K562 (cell line): Measurements from ENCODE around the gene PTPN1. TPM values are rescaled to one million over a fixed set of nuclear protein-coding genes. Genes with fewer than 3 reads are reported as not detected.

Experiments
- ARID2 ChIP-seq: fragments of 450-650 bp; IDR thresholded peaks from 2 replicates; pipeline ENCODE4 v1.6.1; 2017; ENCODE audit warnings: antibody characterized with exemption, mild to moderate bottlenecking
- CBFA2T2 ChIP-seq: fragments of 450-650 bp; conservative IDR thresholded peaks from 2 replicates; pipeline ENCODE4 v1.6.1; 2017; ENCODE audit warnings: mild to moderate bottlenecking
- CCAR2 ChIP-seq: fragments of 200-400 bp; formaldehyde crosslinking; IDR thresholded peaks from 2 replicates; pipeline ENCODE4 v1.6.1; 2017; ENCODE audit warnings: mild to moderate bottlenecking, low read depth, low read length
- CHD1 ChIP-seq: fragments of 200-600 bp; sonication (generic); IDR thresholded peaks from one replicate; pipeline ENCODE4 v1.6.1; 2012; ENCODE audit warnings: mild to moderate bottlenecking, moderate library complexity, low read length, inconsistent platforms
- CTCFL ChIP-seq: IDR thresholded peaks from 2 replicates; pipeline ENCODE4 v1.6.1; 2011; ENCODE audit warnings: borderline replicate concordance, low read depth, mild to moderate bottlenecking, moderate library complexity, low read length; ENCODE audit not compliant: insufficient read depth, poor library complexity, severe bottlenecking
- E2F3 ChIP-seq: fragments of 250-450 bp; sonication (Bioruptor Pico); IDR thresholded peaks from 2 replicates; pipeline ENCODE4 v1.4.0; 2020; ENCODE audit warnings: mild to moderate bottlenecking
- ETS2 ChIP-seq: IDR thresholded peaks from 2 replicates; pipeline ENCODE4 v1.6.1; 2016; ENCODE audit warnings: borderline replicate concordance, missing genetic modification characterization, mild to moderate bottlenecking, moderate library complexity, missing compliant biosample characterization; ENCODE audit not compliant: poor library complexity, severe bottlenecking
- KDM1A ChIP-seq, 2 experiments: fragments of 450-650 bp; IDR thresholded peaks; 2 replicates each; pipeline ENCODE4 v1.6.1; 2016; ENCODE audit warnings: mild to moderate bottlenecking in 2 of 2
- MLLT1 ChIP-seq, 2 experiments: fragments of 450-650 bp; IDR thresholded peaks; 2 replicates each; pipeline ENCODE4 v1.6.1; 2016
- NKRF ChIP-seq: fragments of 450-650 bp; IDR thresholded peaks from 2 replicates; pipeline ENCODE4 v1.6.1; 2016; ENCODE audit warnings: borderline replicate concordance
- PHB2 ChIP-seq: fragments of 450-650 bp; IDR thresholded peaks from 2 replicates; pipeline ENCODE4 v1.6.1; 2017; ENCODE audit warnings: low read depth
- POLR2AphosphoS5 ChIP-seq: IDR thresholded peaks from 2 replicates; pipeline ENCODE4 v1.6.1; 2011; ENCODE audit warnings: mild to moderate bottlenecking, low read depth, low read length, moderate library complexity; ENCODE audit not compliant: control insufficient read depth, insufficient read depth
- TAF7 ChIP-seq: fragments of 450-650 bp; IDR thresholded peaks from 2 replicates; pipeline ENCODE4 v1.6.1; 2016; ENCODE audit warnings: missing genetic modification characterization, missing compliant biosample characterization
- TRIM24 ChIP-seq, 2 experiments: fragments of 450-650 bp; IDR thresholded peaks; 2 replicates each; pipeline ENCODE4 v1.6.1; 2016
- XRCC4 ChIP-seq: IDR thresholded peaks from one replicate; pipeline ENCODE4 v1.6.1; 2011; ENCODE audit not compliant: insufficient read depth, insufficient read length; ENCODE audit errors: extremely low read depth
- ZBTB26 ChIP-seq: fragments of 450-650 bp; formaldehyde crosslinking; IDR thresholded peaks from 2 replicates; pipeline ENCODE4 v1.4.0; 2022; ENCODE audit warnings: missing genetic modification characterization
- ZNF143 ChIP-seq: sonication (generic); formaldehyde crosslinking; IDR thresholded peaks from 2 replicates; pipeline ENCODE4 v1.9.0; 2022; ENCODE audit warnings: mild to moderate bottlenecking, missing genetic modification reagents
- ZNF184 ChIP-seq: sonication (generic); formaldehyde crosslinking; IDR thresholded peaks from 2 replicates; pipeline ENCODE4 v1.5.0; 2020; ENCODE audit warnings: missing genetic modification reagents
- ZNF23 ChIP-seq: fragments of 250-450 bp; sonication (Bioruptor Pico); IDR thresholded peaks from 2 replicates; pipeline ENCODE4 v1.4.0; 2020; ENCODE audit warnings: mild to moderate bottlenecking
- ZNF3 ChIP-seq: fragments of 250-450 bp; sonication (Bioruptor Pico); IDR thresholded peaks from 2 replicates; pipeline ENCODE4 v1.5.0; 2021; ENCODE audit warnings: mild to moderate bottlenecking, moderate library complexity
- ZNF511 ChIP-seq: sonication (generic); formaldehyde crosslinking; IDR thresholded peaks from 2 replicates; pipeline ENCODE4 v1.8.0; 2022; ENCODE audit warnings: mild to moderate bottlenecking, missing genetic modification reagents
- polyA plus RNA-seq, 8 experiments: library from polyadenylated mRNA; depleted of rRNA in 4 of 8; stranded (reverse) in 5 of 8; unstranded in 3 of 8; fragments of >200 nt; fragmentation: Nextera tagmentation in 2 of 8; fragmentation: Illumina TruSeq in 1 of 8; extraction: Ambion mirVana in 2 of 8; extraction: Trizol in 1 of 8; gene quantifications; 2 replicates each; pipeline versions ENCODE4 v1.2.1 to v1.2.3, GENCODE V29; 2011 to 2014; ENCODE audit warnings: inconsistent platforms in 1 of 8, missing spikeins in 1 of 8
- total RNA-seq, 7 experiments: library from RNA; depleted of rRNA in 6 of 7; stranded (reverse); fragments of >200 nt in 6 of 7; fragmentation: Illumina TruSeq in 2 of 7; extraction: Trizol in 2 of 7; gene quantifications; 2 replicates each; pipeline versions ENCODE4 v1.2.1 to v1.2.3, GENCODE V29; 2011 to 2021; ENCODE audit warnings: low replicate concordance in 1 of 7

The PTPN1 gene
- total and polyA plus RNA-seq, 9 of the 15 experiments (the other 6 are each of a cell fraction or from before 2014, with no cell fraction given) = 11.0 to 85.3 (median 54.0) TPM

GRCh38 chr20:50509923-50510705, at the start of gene PTPN1 (continued):
- TF ChIP-seq CTCFL = no peak
- no peak for TF ChIP-seq ZNF143 (CRISPR knock-in tag)
- TF ChIP-seq ZNF511 (CRISPR knock-in tag) = 0 out of 2 replicates have a peak, but pooled peaks have one; percentile 50
- TF ChIP-seq XRCC4 = no peak
- TF ChIP-seq ETS2 = no peak
- TF ChIP-seq ZNF184 (CRISPR knock-in tag) = no peak
- TF ChIP-seq ARID2 = no peak
- TF ChIP-seq CCAR2 = no peak
- TF ChIP-seq NKRF = peak; percentile 66; the same call in 1 of the 2 replicates
- TF ChIP-seq TAF7 = peak; percentile 82
- TF ChIP-seq ZNF3 (CRISPR knock-in tag) = no peak
- peak; percentile 96 for TF ChIP-seq POLR2AphosphoS5
- peak; percentile 24 to 48; a peak in 1 of 4 replicates for TF ChIP-seq KDM1A (IDR thresholded peaks at IDR 0.05)
- TF ChIP-seq E2F3 (CRISPR knock-in tag) = no peak
- TF ChIP-seq MLLT1 (IDR thresholded peaks at IDR 0.05) = 0 out of 4 replicates have a peak, but pooled peaks of 1 of the 2 experiments have one; percentile 20
- TF ChIP-seq CHD1 = peak; percentile 86
- no peak for TF ChIP-seq ZBTB26 (CRISPR knock-in tag)
- TF ChIP-seq CBFA2T2 = no peak
- TF ChIP-seq PHB2 = no peak
- TF ChIP-seq ZNF23 (CRISPR knock-in tag) = no peak
- TF ChIP-seq TRIM24 (IDR thresholded peaks at IDR 0.05) = no peak
